Gastrocnemius medialis (tissue), 4 donors: ENCODE results near the gene STH. TPM values are rescaled to one million over a fixed set of nuclear protein-coding genes. Genes with fewer than 3 reads are reported as not detected.

Source experiments
- ATAC-seq, 2 donors: fragments of 150-250 bp; one replicate each; pipeline ENCODE4 v1.9.1; 2016
- DNase-seq, 2 donors: peaks; one replicate each; pipeline ENCODE4 v3.0.0-alpha.2; 2019
- H3K27ac ChIP-seq, 4 donors: fragments of 200-600 bp; sonication (generic); 1 replicate in 1 of 4; 2 replicates in 3 of 4; pipeline ENCODE4 v1.5.1; 2016 to 2018; ENCODE audit warnings: mild to moderate bottlenecking in 2 of 4, moderate library complexity in 1 of 4
- H3K27me3 ChIP-seq, 3 donors: fragments of 200-600 bp; sonication (generic) in 2 of 3; 1 replicate in 1 of 3; 2 replicates in 2 of 3; pipeline versions ENCODE4 v1.5.1 to v1.6.0; 2016 to 2019; ENCODE audit warnings: mild to moderate bottlenecking in 1 of 3, moderate library complexity in 1 of 3
- H3K36me3 ChIP-seq, 2 donors: fragments of 200-600 bp; sonication (generic) in 1 of 2; one replicate each; pipeline ENCODE4 v1.5.1; 2017 to 2018
- H3K4me1 ChIP-seq, 2 donors: fragments of 200-600 bp; sonication (generic) in 1 of 2; one replicate each; pipeline ENCODE4 v1.5.1; 2016 to 2017; ENCODE audit warnings: mild to moderate bottlenecking in 2 of 2
- H3K4me3 ChIP-seq, 4 donors: fragments of 200-600 bp; sonication (generic) in 3 of 4; 1 replicate in 1 of 4; 2 replicates in 3 of 4; pipeline ENCODE4 v1.5.1; 2016 to 2019; ENCODE audit warnings: mild to moderate bottlenecking in 2 of 4
- H3K9me3 ChIP-seq, 3 donors: fragments of 200-600 bp; sonication (generic) in 2 of 3; 1 replicate in 1 of 3; 2 replicates in 2 of 3; pipeline ENCODE4 v1.5.1; 2016 to 2019
- CTCF ChIP-seq, 5 experiments: fragments of 450-650 bp in 3 of 5; fragments of 200-600 bp in 2 of 5; sonication (generic) in 2 of 5; IDR thresholded peaks in 4 of 5; conservative IDR thresholded peaks in 1 of 5; 1 replicate in 4 of 5; 2 replicates in 1 of 5; pipeline ENCODE4 v1.5.1; 2016 to 2019; ENCODE audit warnings: antibody characterized with exemption in 5 of 5, mild to moderate bottlenecking in 3 of 5, moderate library complexity in 3 of 5
- POLR2A ChIP-seq, 2 donors: fragments of 450-650 bp; IDR thresholded peaks; one replicate each; pipeline ENCODE4 v1.6.1; 2017; ENCODE audit warnings: antibody characterized with exemption in 2 of 2, mild to moderate bottlenecking in 2 of 2, moderate library complexity in 2 of 2
- in situ Hi-C, 4 donors: fragments of 200-750 bp; cut with MboI; loops; one replicate each; pipeline versions ENCODE4 v1.15.0 to v1.8.0; 2017; ENCODE audit warnings: low sequenced_read_pairs in 4 of 4
- intact Hi-C: fragments of 100-400 bp; cut with DNase I; formaldehyde crosslinking; loops from one replicate; pipeline ENCODE4 v1.15.1; 2023; ENCODE audit warnings: low total_unique reads
- total RNA-seq, 4 donors: library from RNA; depleted of rRNA; stranded (reverse); fragments of >200 nt; gene quantifications; one replicate each; pipeline versions ENCODE4 v1.1.0 to v1.2.3, GENCODE V29; 2016

The STH gene
- total RNA-seq, 4 donors from 2014 or later = not detected

- in situ Hi-C loops (loop anchor here in 3 of 4 donors (5.0 kb wide), 2 partner anchors 42 to 212 kb away; no protein-coding TSS in a partner anchor), intact Hi-C loops (loop anchor here (5.0 to 10.0 kb wide), 2 partner anchors 192 to 285 kb away; partner anchors contain the start of gene KANSL1)
- Histone ChIP-seq H3K36me3 (peaks cover 0 to 17% of the 10 kb centered on the region in 2 donors), H3K4me3 (no peak overlapping the region), H3K27ac (no peak overlapping the region), H3K27me3 (no peaks in the 10 kb centered on the region), H3K9me3 (no peaks in the 10 kb centered on the region), H3K4me1 (peaks cover 15 to 17% of the 10 kb centered on the region in 2 donors)
- no peak for DNase-seq
- ATAC-seq = no peak
- no peak for TF ChIP-seq CTCF (IDR thresholded peaks at IDR 0.05 in 4 of 5, conservative IDR thresholded peaks at IDR 0.05 in 1 of 5)
- no peak for TF ChIP-seq POLR2A (IDR thresholded peaks at IDR 0.05)
Measured at GRCh38 chr17:45999900-46000290, 845 bp downstream of the STH start.

- Histone ChIP-seq H3K9me3 (no peaks in the 10 kb centered on the region), H3K4me1 (peaks cover 15 to 17% of the 10 kb centered on the region in 2 donors), H3K36me3 (peaks cover 0 to 17% of the 10 kb centered on the region in 2 donors), H3K4me3 (no peak overlapping the region), H3K27ac (no peak overlapping the region), H3K27me3 (no peaks in the 10 kb centered on the region)
- TF ChIP-seq POLR2A (IDR thresholded peaks at IDR 0.05) (no peak), CTCF (IDR thresholded peaks at IDR 0.05 in 4 of 5, conservative IDR thresholded peaks at IDR 0.05 in 1 of 5) (no peak)
- intact Hi-C loops = loop anchor here (5.0 to 10.0 kb wide), 2 partner anchors 192 to 285 kb away; partner anchors contain the start of gene KANSL1
- DNase-seq (no peak), ATAC-seq (no peak)
- in situ Hi-C loops = loop anchor here in 3 of 4 donors (5.0 kb wide), 2 partner anchors 42 to 212 kb away; no protein-coding TSS in a partner anchor
Measured at GRCh38 chr17:46000292-46000691, 1.2 kb downstream of the STH start.

GRCh38 chr17:46000757-46001156 is 1.7 kb downstream of the STH start:
- Histone ChIP-seq H3K27me3 (no peaks in the 10 kb centered on the region), H3K36me3 (peaks cover 0 to 17% of the 10 kb centered on the region in 2 donors), H3K4me3 (no peak overlapping the region), H3K27ac (no peak overlapping the region), H3K9me3 (no peaks in the 10 kb centered on the region), H3K4me1 (peaks cover 15 to 17% of the 10 kb centered on the region in 2 donors)
- no peak for ATAC-seq
- DNase-seq = no peak
- TF ChIP-seq POLR2A (IDR thresholded peaks at IDR 0.05) (no peak), CTCF (IDR thresholded peaks at IDR 0.05 in 4 of 5, conservative IDR thresholded peaks at IDR 0.05 in 1 of 5) (no peak)
- intact Hi-C loops = loop anchor here (5.0 to 10.0 kb wide), 2 partner anchors 192 to 284 kb away; partner anchors contain the start of gene KANSL1
- in situ Hi-C loops = loop anchor here in 3 of 4 donors (5.0 kb wide), 2 partner anchors 42 to 212 kb away; no protein-coding TSS in a partner anchor

- intact Hi-C loops (loop anchor here (1.0 to 10.0 kb wide), 4 partner anchors 43 to 283 kb away; partner anchors contain the start of gene KANSL1), in situ Hi-C loops (loop anchor here in 3 of 4 donors (5.0 kb wide), 2 partner anchors 41 to 211 kb away; no protein-coding TSS in a partner anchor)
Measured at GRCh38 chr17:46001390-46002310, 2.6 kb downstream of the STH start.

More at GRCh38 chr17:46001390-46002310, 2.6 kb downstream of the STH start:
- no peaks in the 10 kb centered on the region for H3K27me3 ChIP-seq
- DNase-seq = no peak
- ATAC-seq = peak in 1 of 2 donors; percentile 4
- peaks cover 0 to 11% of the 10 kb centered on the region in 2 donors for H3K36me3 ChIP-seq
- H3K4me3 ChIP-seq = no peak overlapping the region
- TF ChIP-seq CTCF (IDR thresholded peaks at IDR 0.05 in 4 of 5, conservative IDR thresholded peaks at IDR 0.05 in 1 of 5) (no peak), POLR2A (IDR thresholded peaks at IDR 0.05) (no peak)
- no peaks in the 10 kb centered on the region for H3K9me3 ChIP-seq
- peaks cover 15 to 17% of the 10 kb centered on the region in 2 donors for H3K4me1 ChIP-seq
- H3K27ac ChIP-seq = peak overlapping the region in 1 of 4 donors; percentile 8
